ENCODE measurements around the gene NRIP3. TPM values are rescaled to one million over a fixed set of nuclear protein-coding genes. Genes with fewer than 3 reads are reported as not detected.

Gene NRIP3
- total and polyA plus RNA-seq, 4 donors: under 0.01 to 1.0 (median 0.07) TPM; not detected in 1

DNA sequence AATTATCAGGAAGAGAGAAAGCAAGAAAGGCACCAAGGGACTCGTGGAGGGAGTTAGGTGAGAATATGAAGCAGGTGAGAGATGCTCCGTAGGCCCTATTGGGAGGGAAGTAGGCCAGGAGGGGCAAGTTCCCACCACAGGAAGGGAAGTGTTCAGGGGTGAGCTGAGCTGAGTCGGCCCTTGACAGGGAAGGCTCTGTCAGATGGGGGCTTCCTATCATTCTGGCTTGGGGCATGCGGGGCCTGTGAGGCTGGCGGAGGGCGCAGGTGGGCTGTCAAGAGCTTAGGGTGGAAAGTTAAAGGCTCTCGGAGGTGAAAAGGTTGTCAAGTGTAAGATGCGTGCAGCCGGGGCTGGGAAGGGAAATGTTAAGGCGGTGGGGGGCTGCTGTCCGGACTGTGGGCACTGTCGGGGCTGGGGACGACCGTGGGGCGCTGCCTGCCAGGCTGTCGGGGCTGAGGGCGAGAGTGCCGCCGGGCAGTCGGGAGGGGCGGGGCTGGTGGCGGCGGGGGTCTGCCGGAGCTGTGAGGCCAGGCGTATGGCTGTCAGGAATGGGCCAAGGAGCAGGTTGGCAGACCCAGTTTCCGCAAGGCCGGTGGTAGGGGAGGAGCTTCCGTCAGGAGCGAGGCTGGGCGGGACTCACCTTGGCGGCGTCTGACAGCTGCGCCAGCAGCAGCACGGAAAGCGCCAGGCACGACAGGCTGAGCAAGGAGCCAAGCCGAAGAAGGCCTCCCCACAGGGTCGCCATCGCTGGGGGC, 40.1 kb downstream of the NRIP3 start:
- Histone ChIP-seq H3K27ac (ENCODE audit: low read depth in 1 of 2, low read length in 2 of 2) (peak overlapping the region; percentile 88 to 98), H3K9me3 (ENCODE audit: control insufficient read depth in 4 of 4, low read length in 3 of 4) (no peaks in the 10 kb centered on the region), H3K9ac (ENCODE audit: low read depth in 1 of 2, low read length in 2 of 2) (peak overlapping the region; percentile 78 to 87), H3K4me3 (ENCODE audit: low read depth in 1 of 3, low read length in 3 of 3) (peak overlapping the region; percentile 56 to 91 (median 63)), H3K4me1 (ENCODE audit: control insufficient read depth in 4 of 4, insufficient read depth in 4 of 4, low read length in 3 of 4) (peaks cover 8 to 35% (median 24%) of the 10 kb centered on the region in 4 donors), H3K27me3 (ENCODE audit: control insufficient read depth in 4 of 4, insufficient read depth in 4 of 4, low read length in 3 of 4) (no peaks in the 10 kb centered on the region), H3K36me3 (ENCODE audit: control insufficient read depth in 4 of 4, insufficient read depth in 3 of 4, low read depth in 1 of 4, low read length in 3 of 4) (peaks cover 0 to 5% (median 0%) of the 10 kb centered on the region in 4 donors)
- DNase-seq (ENCODE audit: low spot score): peak; percentile 84
- TF ChIP-seq YY1 (IDR thresholded peaks at IDR 0.05) (no peak), FOXA1 (IDR thresholded peaks at IDR 0.05) (no peak), RAD21 (IDR thresholded peaks at IDR 0.05) (no peak), RXRA (IDR thresholded peaks at IDR 0.05) (no peak), HNF4G (IDR thresholded peaks at IDR 0.05) (no peak), GABPA (IDR thresholded peaks at IDR 0.05 in 1 of 2, conservative IDR thresholded peaks at IDR 0.05 in 1 of 2) (no peak), HNF4A (conservative IDR thresholded peaks at IDR 0.05) (no peak), SP1 (IDR thresholded peaks at IDR 0.05) (no peak), FOXA2 (IDR thresholded peaks at IDR 0.05) (no peak), TAF1 (conservative IDR thresholded peaks at IDR 0.05) (no peak), EGR1 (IDR thresholded peaks at IDR 0.05; ENCODE audit: low read depth in 2 of 2) (no peak), JUND (IDR thresholded peaks at IDR 0.05) (no peak), NR2F2 (IDR thresholded peaks at IDR 0.05) (no peak)
- TF ChIP-seq, protein P1, sequence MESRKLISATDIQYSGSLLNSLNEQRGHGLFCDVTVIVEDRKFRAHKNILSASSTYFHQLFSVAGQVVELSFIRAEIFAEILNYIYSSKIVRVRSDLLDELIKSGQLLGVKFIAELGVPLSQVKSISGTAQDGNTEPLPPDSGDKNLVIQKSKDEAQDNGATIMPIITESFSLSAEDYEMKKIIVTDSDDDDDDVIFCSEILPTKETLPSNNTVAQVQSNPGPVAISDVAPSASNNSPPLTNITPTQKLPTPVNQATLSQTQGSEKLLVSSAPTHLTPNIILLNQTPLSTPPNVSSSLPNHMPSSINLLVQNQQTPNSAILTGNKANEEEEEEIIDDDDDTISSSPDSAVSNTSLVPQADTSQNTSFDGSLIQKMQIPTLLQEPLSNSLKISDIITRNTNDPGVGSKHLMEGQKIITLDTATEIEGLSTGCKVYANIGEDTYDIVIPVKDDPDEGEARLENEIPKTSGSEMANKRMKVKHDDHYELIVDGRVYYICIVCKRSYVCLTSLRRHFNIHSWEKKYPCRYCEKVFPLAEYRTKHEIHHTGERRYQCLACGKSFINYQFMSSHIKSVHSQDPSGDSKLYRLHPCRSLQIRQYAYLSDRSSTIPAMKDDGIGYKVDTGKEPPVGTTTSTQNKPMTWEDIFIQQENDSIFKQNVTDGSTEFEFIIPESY (IDR thresholded peaks at IDR 0.05): no peak
- TF ChIP-seq, protein P2, sequence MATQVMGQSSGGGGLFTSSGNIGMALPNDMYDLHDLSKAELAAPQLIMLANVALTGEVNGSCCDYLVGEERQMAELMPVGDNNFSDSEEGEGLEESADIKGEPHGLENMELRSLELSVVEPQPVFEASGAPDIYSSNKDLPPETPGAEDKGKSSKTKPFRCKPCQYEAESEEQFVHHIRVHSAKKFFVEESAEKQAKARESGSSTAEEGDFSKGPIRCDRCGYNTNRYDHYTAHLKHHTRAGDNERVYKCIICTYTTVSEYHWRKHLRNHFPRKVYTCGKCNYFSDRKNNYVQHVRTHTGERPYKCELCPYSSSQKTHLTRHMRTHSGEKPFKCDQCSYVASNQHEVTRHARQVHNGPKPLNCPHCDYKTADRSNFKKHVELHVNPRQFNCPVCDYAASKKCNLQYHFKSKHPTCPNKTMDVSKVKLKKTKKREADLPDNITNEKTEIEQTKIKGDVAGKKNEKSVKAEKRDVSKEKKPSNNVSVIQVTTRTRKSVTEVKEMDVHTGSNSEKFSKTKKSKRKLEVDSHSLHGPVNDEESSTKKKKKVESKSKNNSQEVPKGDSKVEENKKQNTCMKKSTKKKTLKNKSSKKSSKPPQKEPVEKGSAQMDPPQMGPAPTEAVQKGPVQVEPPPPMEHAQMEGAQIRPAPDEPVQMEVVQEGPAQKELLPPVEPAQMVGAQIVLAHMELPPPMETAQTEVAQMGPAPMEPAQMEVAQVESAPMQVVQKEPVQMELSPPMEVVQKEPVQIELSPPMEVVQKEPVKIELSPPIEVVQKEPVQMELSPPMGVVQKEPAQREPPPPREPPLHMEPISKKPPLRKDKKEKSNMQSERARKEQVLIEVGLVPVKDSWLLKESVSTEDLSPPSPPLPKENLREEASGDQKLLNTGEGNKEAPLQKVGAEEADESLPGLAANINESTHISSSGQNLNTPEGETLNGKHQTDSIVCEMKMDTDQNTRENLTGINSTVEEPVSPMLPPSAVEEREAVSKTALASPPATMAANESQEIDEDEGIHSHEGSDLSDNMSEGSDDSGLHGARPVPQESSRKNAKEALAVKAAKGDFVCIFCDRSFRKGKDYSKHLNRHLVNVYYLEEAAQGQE (IDR thresholded peaks at IDR 0.05): no peak
- TF ChIP-seq, protein P3, sequence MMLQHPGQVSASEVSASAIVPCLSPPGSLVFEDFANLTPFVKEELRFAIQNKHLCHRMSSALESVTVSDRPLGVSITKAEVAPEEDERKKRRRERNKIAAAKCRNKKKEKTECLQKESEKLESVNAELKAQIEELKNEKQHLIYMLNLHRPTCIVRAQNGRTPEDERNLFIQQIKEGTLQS (IDR thresholded peaks at IDR 0.05): no peak
- TF ChIP-seq, protein P4, sequence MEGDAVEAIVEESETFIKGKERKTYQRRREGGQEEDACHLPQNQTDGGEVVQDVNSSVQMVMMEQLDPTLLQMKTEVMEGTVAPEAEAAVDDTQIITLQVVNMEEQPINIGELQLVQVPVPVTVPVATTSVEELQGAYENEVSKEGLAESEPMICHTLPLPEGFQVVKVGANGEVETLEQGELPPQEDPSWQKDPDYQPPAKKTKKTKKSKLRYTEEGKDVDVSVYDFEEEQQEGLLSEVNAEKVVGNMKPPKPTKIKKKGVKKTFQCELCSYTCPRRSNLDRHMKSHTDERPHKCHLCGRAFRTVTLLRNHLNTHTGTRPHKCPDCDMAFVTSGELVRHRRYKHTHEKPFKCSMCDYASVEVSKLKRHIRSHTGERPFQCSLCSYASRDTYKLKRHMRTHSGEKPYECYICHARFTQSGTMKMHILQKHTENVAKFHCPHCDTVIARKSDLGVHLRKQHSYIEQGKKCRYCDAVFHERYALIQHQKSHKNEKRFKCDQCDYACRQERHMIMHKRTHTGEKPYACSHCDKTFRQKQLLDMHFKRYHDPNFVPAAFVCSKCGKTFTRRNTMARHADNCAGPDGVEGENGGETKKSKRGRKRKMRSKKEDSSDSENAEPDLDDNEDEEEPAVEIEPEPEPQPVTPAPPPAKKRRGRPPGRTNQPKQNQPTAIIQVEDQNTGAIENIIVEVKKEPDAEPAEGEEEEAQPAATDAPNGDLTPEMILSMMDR (IDR thresholded peaks at IDR 0.05; ENCODE audit: low read depth, low read length, missing input control): no peak
- TF ChIP-seq, protein P5, sequence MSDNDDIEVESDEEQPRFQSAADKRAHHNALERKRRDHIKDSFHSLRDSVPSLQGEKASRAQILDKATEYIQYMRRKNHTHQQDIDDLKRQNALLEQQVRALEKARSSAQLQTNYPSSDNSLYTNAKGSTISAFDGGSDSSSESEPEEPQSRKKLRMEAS (IDR thresholded peaks at IDR 0.05): no peak
- WGBS: 3% methylated on average over 39 of the region's 39 CpGs

Measured in liver (tissue), 9 donors.